Subcutaneous abdominal adipose tissue (tissue), 5 donors: ENCODE results near the gene MYO1E.
"Not testable (repeated sequence)": the region's sequence is repeated elsewhere in the genome, so short reads cannot be mapped to it uniquely, and the experiment has no call there.

Source experiments
- H3K27ac ChIP-seq: one replicate; pipeline ENCODE4 v1.7.0; 2013; ENCODE audit warnings: low read depth, mild to moderate bottlenecking, inconsistent platforms, low read length, moderate library complexity
- H3K27me3 ChIP-seq, 5 donors: one replicate each; pipeline ENCODE4 v1.7.0; 2013; ENCODE audit warnings: low read length in 5 of 5, inconsistent platforms in 1 of 5; ENCODE audit not compliant: control insufficient read depth in 5 of 5, insufficient read depth in 4 of 5
- H3K36me3 ChIP-seq, 5 donors: one replicate each; pipeline ENCODE4 v1.7.0; 2013; ENCODE audit warnings: low read length in 5 of 5; ENCODE audit not compliant: control insufficient read depth in 5 of 5, insufficient read depth in 5 of 5
- H3K4me1 ChIP-seq, 5 donors: one replicate each; pipeline ENCODE4 v1.7.0; 2013; ENCODE audit warnings: low read length in 5 of 5, mild to moderate bottlenecking in 3 of 5, moderate library complexity in 1 of 5; ENCODE audit not compliant: control insufficient read depth in 5 of 5, insufficient read depth in 5 of 5
- H3K4me3 ChIP-seq, 5 donors: one replicate each; pipeline ENCODE4 v1.7.0; 2013; ENCODE audit warnings: low read length in 5 of 5, low read depth in 1 of 5
- H3K9ac ChIP-seq, 5 donors: one replicate each; pipeline ENCODE4 v1.7.0; 2013; ENCODE audit warnings: low read length in 5 of 5, mild to moderate bottlenecking in 4 of 5, moderate library complexity in 3 of 5
- H3K9me3 ChIP-seq, 5 donors: one replicate each; pipeline ENCODE4 v1.7.0; 2013; ENCODE audit warnings: low read length in 5 of 5; ENCODE audit not compliant: control insufficient read depth in 5 of 5
- donor health status: healthy.
- donor health status: healthy.
- donor health status: healthy.
- donor health status: healthy.
- donor health status: healthy.

Gene MYO1E

GRCh38 chr15:59401824-59402569, 29.3 kb upstream of the MYO1E start:
- peaks cover 0 to 33% (median 0%) of the 10 kb centered on the region in 5 donors for H3K4me1 ChIP-seq
- no peaks in the 10 kb centered on the region for H3K9me3 ChIP-seq
- H3K9ac ChIP-seq: no peak overlapping the region
- H3K27ac ChIP-seq: no peak overlapping the region
- no peaks in the 10 kb centered on the region for H3K27me3 ChIP-seq
- no peaks in the 10 kb centered on the region for H3K36me3 ChIP-seq
- no peak overlapping the region for H3K4me3 ChIP-seq

- H3K36me3 ChIP-seq, H3K4me3 ChIP-seq, H3K9me3 ChIP-seq, H3K27me3 ChIP-seq, H3K9ac ChIP-seq, H3K27ac ChIP-seq: not testable (repeated sequence)
- peaks cover 0 to 33% (median 0%) of the 10 kb centered on the region in 5 donors for H3K4me1 ChIP-seq
These were observed 28.6 kb upstream of the MYO1E start for GRCh38 chr15:59401051-59401823.

- no peaks in the 10 kb centered on the region for H3K27me3 ChIP-seq
- H3K36me3 ChIP-seq: no peaks in the 10 kb centered on the region
- H3K9ac ChIP-seq: no peak overlapping the region
- peaks cover 0 to 28% (median 0%) of the 10 kb centered on the region in 5 donors for H3K4me1 ChIP-seq
- no peak overlapping the region for H3K4me3 ChIP-seq
- H3K9me3 ChIP-seq: no peaks in the 10 kb centered on the region
- no peak overlapping the region for H3K27ac ChIP-seq
These were observed 27.6 kb upstream of the MYO1E start for GRCh38 chr15:59400103-59400813.

GRCh38 chr15:59399465-59400102, 26.9 kb upstream of the MYO1E start:
- no peak overlapping the region for H3K27ac ChIP-seq
- peaks cover 0 to 28% (median 0%) of the 10 kb centered on the region in 5 donors for H3K4me1 ChIP-seq
- H3K9ac ChIP-seq: no peak overlapping the region
- H3K36me3 ChIP-seq: no peaks in the 10 kb centered on the region
- no peaks in the 10 kb centered on the region for H3K27me3 ChIP-seq
- no peaks in the 10 kb centered on the region for H3K9me3 ChIP-seq
- H3K4me3 ChIP-seq: no peak overlapping the region

DNA sequence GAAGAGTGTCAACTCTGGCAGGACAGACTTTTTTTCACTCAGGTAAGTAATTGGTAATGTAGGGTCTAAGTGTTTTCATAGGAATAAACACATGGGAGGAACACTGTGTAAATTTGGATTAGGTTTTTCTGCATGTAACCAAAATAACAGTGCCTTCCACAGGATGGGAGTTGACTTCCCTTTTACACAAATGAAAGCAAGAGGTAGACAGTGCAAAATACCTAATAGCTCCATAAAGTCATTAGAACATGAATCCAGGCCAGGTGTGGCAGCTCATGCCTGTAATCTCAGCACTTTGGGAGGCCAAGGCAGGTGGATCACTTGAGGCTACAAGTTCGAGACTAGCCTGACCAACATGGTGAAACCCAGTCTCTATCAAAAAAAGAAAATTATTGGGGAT, 25.5 kb upstream of the MYO1E start:
- no peak overlapping the region for H3K9ac ChIP-seq
- no peak overlapping the region for H3K27ac ChIP-seq
- no peaks in the 10 kb centered on the region for H3K36me3 ChIP-seq
- no peaks in the 10 kb centered on the region for H3K27me3 ChIP-seq
- H3K9me3 ChIP-seq: no peaks in the 10 kb centered on the region
- peaks cover 0 to 28% (median 0%) of the 10 kb centered on the region in 5 donors for H3K4me1 ChIP-seq
- no peak overlapping the region for H3K4me3 ChIP-seq

DNA sequence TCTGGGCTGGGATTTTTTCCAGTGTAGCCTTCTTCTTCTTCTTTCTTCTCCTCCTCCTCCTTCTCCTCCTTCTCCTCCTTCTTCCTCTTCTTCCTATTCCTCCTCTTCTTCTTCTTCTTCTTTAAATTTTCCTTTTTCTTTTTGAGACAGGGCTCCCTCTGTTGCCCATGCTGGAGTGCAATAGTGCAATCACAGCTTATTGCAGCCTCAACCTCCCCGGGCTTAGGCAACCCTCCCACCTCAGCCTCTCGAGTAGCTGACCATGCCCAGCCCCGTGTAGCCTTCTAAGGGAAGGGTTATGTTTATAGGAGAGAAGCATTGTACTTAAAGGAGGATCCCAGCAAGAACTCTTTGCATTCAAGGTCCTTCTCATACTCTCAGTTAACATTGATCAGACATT, 24.0 kb upstream of the MYO1E start:
- peaks cover 0 to 31% (median 0%) of the 10 kb centered on the region in 5 donors for H3K4me1 ChIP-seq

DNA sequence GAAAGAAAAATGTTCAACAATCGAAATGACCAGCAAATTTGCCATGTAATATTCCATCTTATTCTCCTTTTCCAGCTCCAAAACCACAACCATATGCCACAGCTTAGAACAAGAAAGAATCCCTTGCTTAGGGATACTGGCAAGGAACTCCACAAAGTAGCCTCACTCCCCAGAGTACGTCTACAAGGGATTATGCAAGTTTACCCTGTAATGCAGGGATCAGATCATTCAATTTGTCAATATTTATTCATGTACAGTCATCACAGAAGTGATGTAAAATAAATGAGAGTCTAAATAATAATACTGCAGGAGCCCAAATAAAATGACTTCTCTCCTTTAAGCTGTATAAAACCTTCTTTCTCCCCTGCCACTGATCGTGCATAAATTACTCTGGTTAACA, 23.5 kb upstream of the MYO1E start:
- Histone ChIP-seq H3K9ac (no peak overlapping the region), H3K27me3 (no peaks in the 10 kb centered on the region), H3K27ac (no peak overlapping the region), H3K36me3 (no peaks in the 10 kb centered on the region), H3K9me3 (no peaks in the 10 kb centered on the region), H3K4me1 (peaks cover 0 to 31% (median 0%) of the 10 kb centered on the region in 5 donors), H3K4me3 (no peak overlapping the region)

More for the DNA sequence above, 24.0 kb upstream of the MYO1E start:
- Histone ChIP-seq H3K36me3 (no peaks in the 10 kb centered on the region), H3K9me3 (no peaks in the 10 kb centered on the region), H3K4me3 (no peak overlapping the region), H3K9ac (no peak overlapping the region), H3K27ac (no peak overlapping the region), H3K27me3 (no peaks in the 10 kb centered on the region)

- Histone ChIP-seq H3K27ac (no peak overlapping the region), H3K36me3 (no peaks in the 10 kb centered on the region)
These were observed 21.5 kb upstream of the MYO1E start for GRCh38 chr15:59394166-59394661.

DNA sequence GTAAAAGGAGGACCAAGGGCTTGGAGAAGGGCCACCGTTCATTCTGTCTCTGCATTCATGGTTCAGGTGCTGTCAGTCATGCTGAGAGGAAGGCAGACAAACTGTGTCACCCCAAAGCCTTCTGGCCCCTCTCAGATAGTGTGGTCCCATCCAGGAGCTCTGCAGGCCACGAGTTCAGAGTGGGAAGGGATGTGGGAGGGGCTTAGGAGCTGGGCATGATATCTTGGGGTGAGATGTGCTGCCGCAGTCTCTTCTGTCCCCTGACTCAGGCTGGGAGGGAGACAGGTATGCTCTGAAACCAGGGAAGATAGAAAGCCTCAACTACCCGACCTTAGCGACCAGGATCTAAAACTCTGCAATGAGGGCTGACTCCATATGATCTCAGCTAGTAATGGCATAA, 19.6 kb upstream of the MYO1E start:
- peaks cover 0 to 8% (median 4%) of the 10 kb centered on the region in 5 donors for H3K4me1 ChIP-seq
- no peaks in the 10 kb centered on the region for H3K9me3 ChIP-seq
- H3K27ac ChIP-seq: no peak overlapping the region
- H3K4me3 ChIP-seq: no peak overlapping the region
- no peaks in the 10 kb centered on the region for H3K27me3 ChIP-seq
- H3K9ac ChIP-seq: no peak overlapping the region
- no peaks in the 10 kb centered on the region for H3K36me3 ChIP-seq

More at GRCh38 chr15:59394166-59394661, 21.5 kb upstream of the MYO1E start:
- Histone ChIP-seq H3K9ac (no peak overlapping the region), H3K4me1 (peaks cover 0 to 17% (median 0%) of the 10 kb centered on the region in 5 donors), H3K27me3 (no peaks in the 10 kb centered on the region), H3K9me3 (no peaks in the 10 kb centered on the region), H3K4me3 (no peak overlapping the region)
